ENCODE data around the gene IL15.
"Not testable (repeated sequence)": the region's sequence is repeated elsewhere in the genome, so short reads cannot be mapped to it uniquely, and the experiment has no call there.

Gene IL15, protein sequence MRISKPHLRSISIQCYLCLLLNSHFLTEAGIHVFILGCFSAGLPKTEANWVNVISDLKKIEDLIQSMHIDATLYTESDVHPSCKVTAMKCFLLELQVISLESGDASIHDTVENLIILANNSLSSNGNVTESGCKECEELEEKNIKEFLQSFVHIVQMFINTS

GRCh38 chr4:141636082-141636770 is at the start of gene IL15:
TSS of gene IL15 (plus strand) at chr4:141636583. CDS start at chr4:141719465, 82,882 bp downstream.
- peak in 4 of 56 donors; percentile 4 to 28 (median 11) for DNase-seq

DNA sequence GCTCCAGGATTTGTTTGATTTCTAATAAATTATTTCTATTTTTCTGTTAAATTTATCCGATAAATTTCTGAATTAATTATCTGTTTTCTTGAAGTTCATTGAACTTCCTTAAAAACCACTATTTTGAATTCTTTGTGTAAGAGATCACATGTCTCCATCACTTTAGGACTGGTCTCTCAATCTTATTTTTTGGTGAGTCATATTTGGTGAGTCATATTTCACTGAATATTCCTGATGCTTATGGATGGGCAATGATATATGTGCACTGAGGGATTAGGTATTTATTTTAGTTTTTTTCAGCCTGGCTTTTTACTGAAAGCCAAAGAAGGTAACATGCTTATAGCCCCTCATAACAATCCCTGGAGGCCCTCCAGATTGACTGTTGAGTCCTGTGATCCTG is 48.5 kb upstream of the IL15 start:
- DNase-seq = no peak

GRCh38 chr4:141595531-141595930 is 40.9 kb upstream of the IL15 start:
- no peak for DNase-seq

DNA sequence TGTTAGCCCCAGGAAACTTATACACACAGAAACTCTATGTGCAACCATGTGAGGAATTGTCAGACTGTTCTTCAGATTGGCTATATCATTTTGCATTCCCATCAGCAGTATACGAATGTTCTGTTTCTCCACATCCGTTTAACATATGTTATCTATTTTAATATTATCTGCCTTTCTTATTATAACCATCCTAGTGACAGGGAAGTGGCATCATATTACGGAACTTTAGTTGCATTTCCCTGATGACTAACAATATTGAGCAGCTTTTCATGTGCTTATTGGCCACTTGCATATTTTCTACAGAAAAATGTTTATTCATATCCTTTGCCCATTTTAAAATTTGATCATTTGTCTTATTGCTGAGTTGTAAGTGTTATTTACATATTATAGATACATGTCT is 36.5 kb upstream of the IL15 start:
- no peak for DNase-seq

GRCh38 chr4:141604683-141605082 is 31.7 kb upstream of the IL15 start:
- not testable (repeated sequence) for DNase-seq

- no peak for DNase-seq
Measured at GRCh38 chr4:141605425-141605856, 30.9 kb upstream of the IL15 start.

GRCh38 chr4:141609243-141609642 is 27.1 kb upstream of the IL15 start:
- no peak for DNase-seq

- DNase-seq = no peak
Measured at GRCh38 chr4:141610365-141610764, 26.0 kb upstream of the IL15 start.

DNA sequence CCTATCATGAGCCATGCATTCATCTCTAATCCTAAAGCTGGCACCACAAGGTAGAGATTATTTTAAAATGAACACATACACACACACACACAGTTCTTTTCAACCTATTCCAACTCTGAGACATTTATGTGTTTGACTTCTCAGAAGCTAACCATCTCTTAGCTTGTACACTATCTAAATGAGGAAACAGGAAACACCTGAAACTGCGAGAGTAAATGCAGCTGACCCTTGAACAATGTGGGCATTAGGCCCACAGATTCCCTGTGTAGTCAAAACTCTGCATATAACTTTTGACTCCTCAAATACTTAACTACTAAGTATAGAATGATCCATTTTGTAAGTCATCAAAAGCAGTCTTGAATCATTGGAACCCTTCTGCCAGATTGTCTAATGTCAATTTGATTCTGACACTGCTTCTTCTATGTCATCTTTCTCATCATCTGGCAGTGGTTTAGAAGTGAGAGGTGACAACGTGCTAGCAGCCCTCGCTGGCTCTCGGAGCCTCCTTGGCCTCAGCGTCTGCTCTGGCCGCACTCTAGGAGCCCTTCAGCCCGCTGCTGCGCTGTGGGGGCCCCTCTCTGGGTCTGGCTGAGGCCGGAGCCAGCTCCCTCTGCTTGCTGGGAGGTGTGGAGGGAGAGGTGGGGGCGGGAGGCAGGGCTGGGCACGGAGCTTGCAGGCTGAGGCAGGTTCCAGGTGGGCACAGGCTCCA is 21.4 kb upstream of the IL15 start:
- no peak for DNase-seq

GRCh38 chr4:141615587-141615918 is 20.8 kb upstream of the IL15 start:
- DNase-seq = not testable (repeated sequence)

DNA sequence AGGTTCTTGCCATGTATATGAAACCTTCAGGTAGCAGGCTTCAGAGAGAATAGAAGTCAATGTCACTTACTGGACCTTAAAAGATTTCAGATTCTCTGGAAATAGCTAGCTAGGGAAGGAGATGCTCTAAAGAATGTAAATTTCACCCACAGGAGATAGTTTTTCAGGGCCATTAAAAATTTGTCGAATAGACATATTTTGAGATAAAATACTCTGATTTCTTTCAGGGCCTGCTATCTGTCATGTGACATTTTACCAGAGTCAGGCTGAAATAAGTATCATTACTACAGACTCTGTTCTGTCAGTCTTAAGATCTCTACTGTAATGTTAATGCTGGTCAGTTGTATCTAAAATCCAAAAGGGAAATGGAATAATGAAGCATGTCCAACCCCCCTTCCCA is 15.7 kb upstream of the IL15 start:
- DNase-seq = no peak

- no peak for DNase-seq
Measured at GRCh38 chr4:141625023-141625422, 11.4 kb upstream of the IL15 start.

GRCh38 chr4:141630854-141631253 is 5.5 kb upstream of the IL15 start:
- no peak for DNase-seq

GRCh38 chr4:141635736-141636081 is 674 bp upstream of the IL15 start:
- DNase-seq = no peak

DNA sequence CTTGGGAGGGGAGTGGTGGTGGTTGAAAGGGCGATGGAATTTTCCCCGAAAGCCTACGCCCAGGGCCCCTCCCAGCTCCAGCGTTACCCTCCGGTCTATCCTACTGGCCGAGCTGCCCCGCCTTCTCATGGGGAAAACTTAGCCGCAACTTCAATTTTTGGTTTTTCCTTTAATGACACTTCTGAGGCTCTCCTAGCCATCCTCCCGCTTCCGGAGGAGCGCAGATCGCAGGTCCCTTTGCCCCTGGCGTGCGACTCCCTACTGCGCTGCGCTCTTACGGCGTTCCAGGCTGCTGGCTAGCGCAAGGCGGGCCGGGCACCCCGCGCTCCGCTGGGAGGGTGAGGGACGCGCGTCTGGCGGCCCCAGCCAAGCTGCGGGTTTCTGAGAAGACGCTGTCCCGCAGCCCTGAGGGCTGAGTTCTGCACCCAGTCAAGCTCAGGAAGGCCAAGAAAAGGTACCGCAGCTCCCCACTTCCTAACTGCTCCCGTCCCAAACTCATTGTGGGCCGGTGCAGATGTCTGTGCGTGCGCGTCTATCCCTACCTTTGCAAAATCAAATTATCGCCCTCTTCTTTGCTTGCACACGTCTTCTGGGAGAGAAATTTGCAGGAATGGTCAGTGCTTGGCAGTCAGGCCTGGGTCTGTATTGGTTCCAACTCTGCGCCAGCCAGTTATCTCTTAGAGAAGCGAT is 533 bp downstream of the IL15 start:
- DNase-seq = peak in 4 of 56 donors; percentile 0 to 17 (median 7)

DNA sequence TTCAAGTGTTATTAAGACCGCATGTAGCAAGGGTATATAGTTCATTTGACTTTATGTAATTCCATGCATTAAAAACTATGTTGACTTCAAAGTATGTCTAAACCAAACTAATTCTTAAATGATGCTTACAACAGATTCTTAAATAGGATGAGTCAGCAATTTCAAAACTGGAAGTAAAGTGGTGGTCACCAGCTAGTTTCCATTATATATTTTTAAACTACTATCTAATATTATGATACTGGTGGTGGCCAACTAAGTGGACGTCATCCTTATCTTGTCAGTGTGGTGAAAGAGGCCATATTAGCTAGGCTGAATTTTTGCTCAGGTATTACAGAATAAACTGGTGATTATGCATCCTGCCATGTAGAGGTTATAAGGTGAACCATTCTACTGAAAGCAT is 1.2 kb downstream of the IL15 start:
- DNase-seq = no peak

- no peak for DNase-seq
Measured at GRCh38 chr4:141638230-141638629, 1.8 kb downstream of the IL15 start.

GRCh38 chr4:141640696-141641095 is 4.3 kb downstream of the IL15 start:
- DNase-seq = no peak

GRCh38 chr4:141642063-141642462 is 5.7 kb downstream of the IL15 start:
- DNase-seq = no peak

DNA sequence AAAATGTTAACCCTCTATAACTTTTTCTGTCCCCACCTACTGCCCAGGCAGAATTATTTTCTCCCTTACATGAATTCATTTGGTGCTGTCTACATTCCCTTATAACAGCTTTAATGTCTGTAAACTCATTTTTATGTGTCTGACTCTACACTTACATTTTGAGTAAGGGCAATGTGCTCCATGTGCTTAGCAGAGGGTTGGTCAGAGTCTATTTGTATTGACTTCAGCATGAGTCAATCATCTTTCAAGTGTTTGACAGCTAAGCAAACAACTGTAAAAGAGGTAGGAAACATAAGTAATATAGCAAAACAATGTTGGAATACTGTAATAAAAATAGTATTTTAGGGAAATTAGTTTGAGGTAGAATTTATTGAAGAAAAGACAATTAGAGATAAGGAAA is 6.3 kb downstream of the IL15 start:
- DNase-seq = no peak

GRCh38 chr4:141643557-141643956 is 7.2 kb downstream of the IL15 start:
- no peak for DNase-seq

GRCh38 chr4:141645611-141646340 is 9.4 kb downstream of the IL15 start:
- no peak for DNase-seq

Data from amygdala (tissue), 56 donors.